GM12878 (cell line): ENCODE data around the gene RETREG1. TPM values are rescaled to one million over a fixed set of nuclear protein-coding genes. Genes with fewer than 3 reads are reported as not detected.

Experiments
- ATAC-seq: fragments of 200-7000 bp; cut with Tn5 transposase; 3 replicates; pipeline ENCODE4 v1.9.1; 2020; ENCODE audit warnings: mild to moderate bottlenecking, moderate library complexity
- BruUV-seq: library from RNA; stranded (reverse); fragments of 400-500 nt; replicated peaks from 2 replicates; lab custom pipeline; 2021; lab: Mats Ljungman, UMichigan
- CTCF ChIA-PET: fragments of 300-600 bp; sonication (Branson Sonifier 250); formaldehyde crosslinking; extraction: SDS; loops from one replicate; lab custom pipeline; 2021; ENCODE audit warnings: inconsistent platforms; lab: Yijun Ruan, JAX
- POLR2A ChIA-PET: fragments of 350-600 bp; formaldehyde crosslinking; extraction: SDS; loops from one replicate; lab custom pipeline; 2021; ENCODE audit warnings: inconsistent platforms; lab: Charles Lee
- RAD21 ChIA-PET: fragments of 300-600 bp; sonication (Branson Sonifier 250); formaldehyde crosslinking; loops from one replicate; lab custom pipeline; 2023; ENCODE audit warnings: antibody characterized with exemption; ENCODE audit not compliant: unreplicated experiment; lab: Charles Lee
- SMC1A ChIA-PET: fragments of 300-600 bp; sonication (Branson Sonifier 250); formaldehyde crosslinking; loops from one replicate; lab custom pipeline; 2023; ENCODE audit not compliant: unreplicated experiment, uncharacterized antibody; lab: Charles Lee
- DNase-seq: peaks from one replicate; pipeline ENCODE4 v3.0.0-alpha.2; 2011; ENCODE audit warnings: low read depth, low spot score
- FAIRE-seq: peaks from 3 replicates; lab custom pipeline; 2011; peaks lifted over from hg19 to GRCh38; lab: Jason Lieb, UNC
- H2AFZ ChIP-seq: 2 replicates; pipeline ENCODE4 v1.6.0; 2011; ENCODE audit warnings: low read depth, low read length, control low read depth; ENCODE audit not compliant: control insufficient read depth
- H3K27ac ChIP-seq: 2 replicates; pipeline ENCODE4 v1.5.1; 2011; ENCODE audit warnings: control low read depth; ENCODE audit not compliant: control insufficient read depth, insufficient read depth
- H3K27me3 ChIP-seq, 2 experiments: replicated peaks in 1 of 2; 2 replicates each; pipeline versions ENCODE4 v1.6.0 to v1.6.1; 2011; ENCODE audit warnings: low read length in 1 of 2; ENCODE audit not compliant: control insufficient read depth in 2 of 2, insufficient read depth in 2 of 2
- H3K36me3 ChIP-seq, 2 experiments: 2 replicates each; pipeline ENCODE4 v1.5.1; 2011; ENCODE audit warnings: low read length in 1 of 2; ENCODE audit not compliant: control insufficient read depth in 2 of 2, insufficient read depth in 2 of 2
- H3K4me1 ChIP-seq: 2 replicates; pipeline ENCODE4 v1.6.1; 2011; ENCODE audit warnings: mild to moderate bottlenecking, low read length, moderate library complexity, mixed read lengths; ENCODE audit not compliant: control insufficient read depth, insufficient read depth
- H3K4me2 ChIP-seq: 2 replicates; pipeline ENCODE4 v1.6.0; 2011; ENCODE audit warnings: control low read depth; ENCODE audit not compliant: control insufficient read depth, insufficient read depth
- H3K4me3 ChIP-seq: fragments of 200-600 bp; sonication (generic); 2 replicates; pipeline ENCODE4 v1.5.1; 2016
- H3K79me2 ChIP-seq: 2 replicates; pipeline ENCODE4 v1.6.0; 2011; ENCODE audit warnings: low read length; ENCODE audit not compliant: control insufficient read depth, insufficient read depth
- H3K9ac ChIP-seq: 2 replicates; pipeline ENCODE4 v1.8.0; 2011; ENCODE audit warnings: low read length, control low read depth, mixed read lengths; ENCODE audit not compliant: control insufficient read depth, insufficient read depth
- H3K9me3 ChIP-seq: replicated peaks from 3 replicates; pipeline ENCODE4 v1.5.1; 2011; ENCODE audit warnings: mild to moderate bottlenecking, low read length; ENCODE audit not compliant: control insufficient read depth, insufficient read depth
- H4K20me1 ChIP-seq: 2 replicates; pipeline ENCODE4 v1.6.0; 2011; ENCODE audit not compliant: control insufficient read depth, insufficient read depth
- CHD2 ChIP-seq: IDR thresholded peaks from 2 replicates; pipeline ENCODE4 v1.6.1; 2011; ENCODE audit warnings: low read depth, low read length, improper control_type of control experiment, borderline replicate concordance
- HDAC2 ChIP-seq: fragments of 200-600 bp; sonication (generic); IDR thresholded peaks from 2 replicates; pipeline ENCODE4 v1.6.1; 2017
- JUNB ChIP-seq: IDR thresholded peaks from 2 replicates; pipeline ENCODE4 v1.6.1; 2016; ENCODE audit warnings: antibody characterized with exemption, mild to moderate bottlenecking
- MYC ChIP-seq: IDR thresholded peaks from 2 replicates; pipeline ENCODE4 v1.6.1; 2011; ENCODE audit warnings: mild to moderate bottlenecking, low read length, moderate library complexity, inconsistent platforms; ENCODE audit not compliant: insufficient read depth, insufficient replicate concordance, insufficient read length, severe bottlenecking
- NR2C1 ChIP-seq: fragments of 450-650 bp; IDR thresholded peaks from 2 replicates; pipeline ENCODE4 v1.6.1; 2017; ENCODE audit warnings: antibody characterized with exemption, mild to moderate bottlenecking, moderate library complexity
- NR2F1 ChIP-seq: fragments of 450-650 bp; conservative IDR thresholded peaks from 2 replicates; pipeline ENCODE4 v1.6.1; 2017; ENCODE audit warnings: mild to moderate bottlenecking
- PAX5 ChIP-seq: IDR thresholded peaks from 2 replicates; pipeline ENCODE4 v1.6.1; 2011; ENCODE audit warnings: low read depth, low read length, borderline replicate concordance
- PML ChIP-seq: IDR thresholded peaks from 2 replicates; pipeline ENCODE4 v1.6.1; 2012; ENCODE audit warnings: low read length, inconsistent platforms
- RCOR1 ChIP-seq: conservative IDR thresholded peaks from 2 replicates; pipeline ENCODE4 v1.6.1; 2012; ENCODE audit warnings: low read depth, low read length, improper control_type of control experiment
- STAT3 ChIP-seq: IDR thresholded peaks from 2 replicates; pipeline ENCODE4 v1.6.1; 2011; ENCODE audit warnings: low read depth, low read length, improper control_type of control experiment
- SUZ12 ChIP-seq: fragments of 200-600 bp; sonication (generic); IDR thresholded peaks from one replicate; pipeline ENCODE4 v1.6.1; 2018; ENCODE audit warnings: antibody characterized with exemption, mild to moderate bottlenecking; ENCODE audit not compliant: unreplicated experiment
- TARDBP ChIP-seq: IDR thresholded peaks from 2 replicates; pipeline ENCODE4 v1.6.1; 2016; ENCODE audit warnings: borderline replicate concordance
- TCF7 ChIP-seq: IDR thresholded peaks from 2 replicates; pipeline ENCODE4 v1.6.1; 2014; ENCODE audit warnings: antibody characterized with exemption, borderline replicate concordance
- WGBS: methylation state at CpG from one replicate; pipeline ENCODE4 v1.1.6; 2016; ENCODE audit warnings: low lambda C conversion rate; ENCODE audit not compliant: insufficient replicate concordance, insufficient coverage; ENCODE audit errors: missing lambda C conversion rate; 5-methylcytosine and 5-hydroxymethylcytosine counted together
- in situ Hi-C: fragments of 300-500 bp; cut with MboI; formaldehyde crosslinking; loops from 9 replicates; pipeline ENCODE4 v1.14.3; 2018; ENCODE audit warnings: mixed read lengths
- intact Hi-C: fragments of 100-400 bp; cut with micrococcal nuclease; formaldehyde crosslinking; loops from one replicate; pipeline ENCODE4 v1.14.2; 2022; ENCODE audit not compliant: unreplicated experiment
- polyA plus RNA-seq, 11 experiments: library from polyadenylated mRNA; depleted of rRNA in 4 of 11; unstranded in 6 of 11; stranded (reverse) in 5 of 11; fragments of >200 nt; fragmentation: Nextera tagmentation in 4 of 11; fragmentation: Illumina TruSeq in 1 of 11; extraction: Ambion mirVana in 4 of 11; extraction: Trizol in 1 of 11; gene quantifications; 1 replicate in 1 of 11; 2 replicates in 10 of 11; pipeline versions ENCODE4 v1.2.1 to v1.2.3, GENCODE V29; 2011 to 2016; ENCODE audit warnings: inconsistent platforms in 2 of 11, missing spikeins in 2 of 11, low read depth in 1 of 11
- total RNA-seq, 4 experiments: library from RNA; depleted of rRNA in 3 of 4; stranded (reverse); fragments of >200 nt in 3 of 4; fragmentation: Illumina TruSeq in 1 of 4; extraction: Trizol in 1 of 4; gene quantifications; 2 replicates each; pipeline versions ENCODE4 v1.2.1 to v1.2.3, GENCODE V29; 2013 to 2021
- TF ChIP-seq, protein P1 (sequence below): fragments of 450-650 bp; IDR thresholded peaks from 2 replicates; pipeline ENCODE4 v1.6.1; 2017; ENCODE audit warnings: mild to moderate bottlenecking, low read depth, inconsistent platforms; ENCODE audit not compliant: poor library complexity, severe bottlenecking

Gene RETREG1
- total and polyA plus RNA-seq, 10 of the 15 experiments (the other 5 are each of a cell fraction or from before 2014, with no cell fraction given) = 3.9 to 8.9 (median 6.4) TPM

DNA sequence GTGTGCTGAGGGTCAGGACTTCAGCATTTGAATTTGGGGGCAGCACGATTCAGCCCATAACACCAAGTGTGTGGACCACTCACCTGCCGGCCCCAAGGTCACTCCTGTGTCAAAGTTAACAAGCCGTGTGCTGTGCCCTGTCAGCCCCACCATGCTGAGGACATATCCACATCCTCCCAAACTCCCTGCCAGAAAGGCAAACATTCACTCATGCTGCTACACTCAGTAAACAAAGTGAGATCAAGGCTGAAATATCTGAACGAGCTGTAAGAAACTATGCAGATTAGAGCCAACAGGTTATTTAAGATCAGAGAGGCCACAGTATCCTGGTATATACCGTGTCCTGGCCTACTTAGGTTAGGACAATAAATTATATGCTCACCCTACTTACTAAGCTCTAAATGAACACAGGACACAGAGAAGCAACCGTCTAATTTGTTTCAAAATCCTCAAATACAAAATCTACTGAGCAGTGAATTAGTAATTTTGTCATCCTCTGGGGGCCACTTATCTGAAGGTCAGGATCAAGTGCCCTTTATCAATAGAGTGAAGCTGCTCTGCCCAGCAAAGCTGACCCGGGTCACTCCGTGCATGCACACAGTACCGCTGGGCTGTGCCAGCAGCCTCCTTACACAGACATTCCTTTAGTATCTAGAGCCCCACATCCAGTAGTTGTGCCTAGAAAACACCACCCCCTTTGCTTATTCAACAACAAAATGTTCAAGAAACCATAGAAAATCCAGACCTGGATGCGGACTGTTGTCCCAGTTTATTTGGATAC, 28.2 kb downstream of the RETREG1 start:
- intact Hi-C loops (no loop called here), in situ Hi-C loops (no loop called here)
- H3K27ac ChIP-seq = no peak overlapping the region
- H3K79me2 ChIP-seq = no peaks in the 10 kb centered on the region
- no peak for TF ChIP-seq CHD2
- TF ChIP-seq JUNB = no peak
- TF ChIP-seq TCF7 = no peak
- no peak for TF ChIP-seq SUZ12
- no peak for TF ChIP-seq MYC
- no peak overlapping the region for H3K4me2 ChIP-seq
- no peaks in the 10 kb centered on the region; the same call in 1 of the 2 replicates for H4K20me1 ChIP-seq
- CTCF ChIA-PET = no interaction called here
- WGBS = 46% methylated on average over 10 of the region's 10 CpGs
- no peak overlapping the region for H3K9ac ChIP-seq
- no peak for FAIRE-seq
- no peaks in the 10 kb centered on the region; the same call in 2 of the 3 replicates for H3K9me3 ChIP-seq
- no TSS peak for BruUV-seq
- no peak for DNase-seq
- no peaks in the 10 kb centered on the region for H3K4me1 ChIP-seq
- SMC1A ChIA-PET = no interaction called here
- POLR2A ChIA-PET = no interaction called here
- RAD21 ChIA-PET = no interaction called here
- no peak overlapping the region for H2AFZ ChIP-seq
- H3K4me3 ChIP-seq = no peak overlapping the region
- no peaks in the 10 kb centered on the region for H3K27me3 ChIP-seq
- ATAC-seq = no peak
- no peaks in the 10 kb centered on the region for H3K36me3 ChIP-seq

DNA sequence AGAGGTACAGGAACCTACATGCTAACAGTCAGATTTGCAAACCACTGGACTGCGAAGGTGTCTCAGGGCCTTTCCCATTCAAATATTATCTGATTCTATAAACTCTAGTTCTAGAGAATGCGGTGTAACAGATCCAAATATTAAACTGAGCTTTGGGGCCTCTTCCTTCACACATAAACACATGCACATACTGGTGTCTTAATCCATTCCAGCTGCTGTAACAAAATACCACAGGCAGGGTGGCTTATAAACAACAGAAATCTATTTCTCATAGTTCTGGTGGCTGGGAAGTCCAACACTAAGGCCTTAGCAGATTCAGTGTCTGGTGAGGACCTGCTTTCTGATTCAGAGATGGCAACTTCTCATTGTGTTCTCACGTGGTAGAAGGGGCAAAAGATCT, 30.2 kb downstream of the RETREG1 start:
- Histone ChIP-seq H3K79me2 (no peaks in the 10 kb centered on the region), H4K20me1 (no peaks in the 10 kb centered on the region; the same call in 1 of the 2 replicates), H3K9me3 (no peaks in the 10 kb centered on the region; the same call in 2 of the 3 replicates), H2AFZ (no peak overlapping the region), H3K4me2 (no peak overlapping the region), H3K9ac (no peak overlapping the region), H3K27me3 (no peaks in the 10 kb centered on the region), H3K36me3 (no peaks in the 10 kb centered on the region), H3K4me1 (no peaks in the 10 kb centered on the region; the same call in 1 of the 2 replicates), H3K27ac (no peak overlapping the region), H3K4me3 (no peak overlapping the region)
- DNase-seq (no peak), ATAC-seq (no peak), FAIRE-seq (no peak)
- 10% methylated on average over 3 of the region's 3 CpGs for WGBS
- TF ChIP-seq HDAC2 (no peak), STAT3 (no peak), PAX5 (no peak), NR2C1 (no peak), RCOR1 (no peak), NR2F1 (no peak), PML (no peak), TARDBP (no peak)
- TF ChIP-seq, protein P1, sequence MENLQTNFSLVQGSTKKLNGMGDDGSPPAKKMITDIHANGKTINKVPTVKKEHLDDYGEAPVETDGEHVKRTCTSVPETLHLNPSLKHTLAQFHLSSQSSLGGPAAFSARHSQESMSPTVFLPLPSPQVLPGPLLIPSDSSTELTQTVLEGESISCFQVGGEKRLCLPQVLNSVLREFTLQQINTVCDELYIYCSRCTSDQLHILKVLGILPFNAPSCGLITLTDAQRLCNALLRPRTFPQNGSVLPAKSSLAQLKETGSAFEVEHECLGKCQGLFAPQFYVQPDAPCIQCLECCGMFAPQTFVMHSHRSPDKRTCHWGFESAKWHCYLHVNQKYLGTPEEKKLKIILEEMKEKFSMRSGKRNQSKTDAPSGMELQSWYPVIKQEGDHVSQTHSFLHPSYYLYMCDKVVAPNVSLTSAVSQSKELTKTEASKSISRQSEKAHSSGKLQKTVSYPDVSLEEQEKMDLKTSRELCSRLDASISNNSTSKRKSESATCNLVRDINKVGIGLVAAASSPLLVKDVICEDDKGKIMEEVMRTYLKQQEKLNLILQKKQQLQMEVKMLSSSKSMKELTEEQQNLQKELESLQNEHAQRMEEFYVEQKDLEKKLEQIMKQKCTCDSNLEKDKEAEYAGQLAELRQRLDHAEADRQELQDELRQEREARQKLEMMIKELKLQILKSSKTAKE = no peak
- ChIA-PET SMC1A (interaction anchor here (0.5 to 1.3 kb wide), 3 partner anchors 17 to 1424 kb away, joined by 3 read pairs; no protein-coding TSS in a partner anchor), RAD21 (interaction anchor here (0.7 to 1.4 kb wide), 2 partner anchors 17 to 426 kb away, joined by 3 to 4 read pairs; no protein-coding TSS in a partner anchor), CTCF (interaction anchor here (0.7 to 1.2 kb wide), 5 partner anchors 9 to 426 kb away, joined by 3 to 4 read pairs (median 3); no protein-coding TSS in a partner anchor), POLR2A (no interaction called here)
- intact Hi-C loops = no loop called here
- BruUV-seq = no TSS peak
- in situ Hi-C loops = no loop called here
